ENCODE results near the gene ACAP3.

Gene ACAP3

DNA sequence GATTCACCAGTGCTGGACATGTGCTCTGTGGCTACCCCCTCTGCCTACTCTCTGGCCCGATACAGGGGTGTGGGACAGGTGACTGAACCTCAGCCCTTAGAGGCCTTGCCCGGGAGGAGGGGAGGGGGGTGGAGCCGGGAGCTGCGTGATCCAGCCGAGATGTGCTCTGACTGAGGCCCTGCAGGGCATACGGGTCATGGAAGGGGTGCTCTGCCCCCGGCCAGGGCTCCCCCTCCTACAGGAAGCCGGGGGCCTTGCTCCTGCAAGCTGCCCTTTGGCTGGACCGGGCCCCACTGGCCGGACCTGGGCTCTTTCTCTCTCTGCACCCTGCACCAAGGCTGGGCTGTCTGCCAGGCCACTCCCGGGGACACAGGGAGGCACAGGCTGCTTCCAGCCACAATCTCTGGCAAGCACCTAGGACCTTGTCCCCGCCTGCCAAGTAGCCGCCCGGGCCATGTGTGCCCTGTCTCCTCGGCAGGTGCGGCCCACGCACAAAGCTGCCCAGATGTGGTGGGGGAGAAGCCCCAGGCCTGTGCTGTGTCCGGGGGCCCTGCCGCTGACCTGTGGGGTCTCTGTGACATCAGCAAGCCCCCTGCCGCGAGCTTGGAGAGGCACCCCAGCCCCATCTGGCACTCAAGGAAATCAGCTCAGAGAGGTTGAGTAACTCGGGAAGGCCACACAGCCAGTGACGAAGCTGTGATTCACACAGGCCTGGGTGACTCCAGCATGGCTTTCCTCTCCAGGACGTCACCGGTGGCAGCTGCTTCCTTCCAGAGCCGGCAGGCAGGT, 26.0 kb downstream of the ACAP3 start:
- Histone ChIP-seq H3K4me2 (ENCODE audit: low read depth, low read length) (no peak overlapping the region), H3K4me1 (ENCODE audit: low read length) (no peaks in the 10 kb centered on the region), H2AFZ (ENCODE audit: low read length) (no peak overlapping the region), H3K9me3 (replicated peaks; ENCODE audit: insufficient read depth, low read length) (no peaks in the 10 kb centered on the region), H3F3A (ENCODE audit: insufficient read depth, low read length) (no peaks in the 10 kb centered on the region), H3K27ac (ENCODE audit: low read length) (no peak overlapping the region), H3K27me3 (replicated peaks; ENCODE audit: insufficient read depth, low read length) (peaks cover 53% of the 10 kb centered on the region), H3K4me3 (ENCODE audit: low read length) (no peak overlapping the region), H3K79me2 (ENCODE audit: low read length) (no peaks in the 10 kb centered on the region), H3K9ac (ENCODE audit: low read length) (no peak overlapping the region), H3K36me3 (replicated peaks; ENCODE audit: insufficient read depth, low read length) (no peaks in the 10 kb centered on the region), H4K20me1 (ENCODE audit: insufficient read depth, low read length) (no peaks in the 10 kb centered on the region), H3K9me2 (replicated peaks; ENCODE audit: insufficient read depth, low read length) (no peaks in the 10 kb centered on the region)
- TF ChIP-seq, protein P1, sequence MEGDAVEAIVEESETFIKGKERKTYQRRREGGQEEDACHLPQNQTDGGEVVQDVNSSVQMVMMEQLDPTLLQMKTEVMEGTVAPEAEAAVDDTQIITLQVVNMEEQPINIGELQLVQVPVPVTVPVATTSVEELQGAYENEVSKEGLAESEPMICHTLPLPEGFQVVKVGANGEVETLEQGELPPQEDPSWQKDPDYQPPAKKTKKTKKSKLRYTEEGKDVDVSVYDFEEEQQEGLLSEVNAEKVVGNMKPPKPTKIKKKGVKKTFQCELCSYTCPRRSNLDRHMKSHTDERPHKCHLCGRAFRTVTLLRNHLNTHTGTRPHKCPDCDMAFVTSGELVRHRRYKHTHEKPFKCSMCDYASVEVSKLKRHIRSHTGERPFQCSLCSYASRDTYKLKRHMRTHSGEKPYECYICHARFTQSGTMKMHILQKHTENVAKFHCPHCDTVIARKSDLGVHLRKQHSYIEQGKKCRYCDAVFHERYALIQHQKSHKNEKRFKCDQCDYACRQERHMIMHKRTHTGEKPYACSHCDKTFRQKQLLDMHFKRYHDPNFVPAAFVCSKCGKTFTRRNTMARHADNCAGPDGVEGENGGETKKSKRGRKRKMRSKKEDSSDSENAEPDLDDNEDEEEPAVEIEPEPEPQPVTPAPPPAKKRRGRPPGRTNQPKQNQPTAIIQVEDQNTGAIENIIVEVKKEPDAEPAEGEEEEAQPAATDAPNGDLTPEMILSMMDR (IDR thresholded peaks at IDR 0.05; ENCODE audit: low read length), result no peak
- no peak for DNase-seq

- Histone ChIP-seq H3K9me3 (replicated peaks; ENCODE audit: insufficient read depth, low read length) (no peaks in the 10 kb centered on the region), H3K79me2 (ENCODE audit: low read length) (no peaks in the 10 kb centered on the region), H4K20me1 (ENCODE audit: insufficient read depth, low read length) (no peaks in the 10 kb centered on the region), H3K4me3 (ENCODE audit: low read length) (no peak overlapping the region), H3K9me2 (replicated peaks; ENCODE audit: insufficient read depth, low read length) (no peaks in the 10 kb centered on the region), H3K4me2 (ENCODE audit: low read depth, low read length) (no peak overlapping the region), H3K27ac (ENCODE audit: low read length) (no peak overlapping the region), H3K9ac (ENCODE audit: low read length) (no peak overlapping the region), H2AFZ (ENCODE audit: low read length) (no peak overlapping the region), H3F3A (ENCODE audit: insufficient read depth, low read length) (no peaks in the 10 kb centered on the region), H3K4me1 (ENCODE audit: low read length) (no peaks in the 10 kb centered on the region), H3K27me3 (replicated peaks; ENCODE audit: insufficient read depth, low read length) (peaks cover 45% of the 10 kb centered on the region), H3K36me3 (replicated peaks; ENCODE audit: insufficient read depth, low read length) (no peaks in the 10 kb centered on the region)
- TF ChIP-seq EZH2 (optimal IDR thresholded peaks at IDR 0.05; ENCODE audit: low read depth, low read length), result no peak
- no peak for TF ChIP-seq EZH2phosphoT487 (IDR thresholded peaks at IDR 0.05; ENCODE audit: low read length)
- TF ChIP-seq, protein P1 (IDR thresholded peaks at IDR 0.05; ENCODE audit: low read length), result no peak
- DNase-seq, result no peak
These were observed 26.8 kb downstream of the ACAP3 start for GRCh38 chr1:1280782-1281481.

DNA sequence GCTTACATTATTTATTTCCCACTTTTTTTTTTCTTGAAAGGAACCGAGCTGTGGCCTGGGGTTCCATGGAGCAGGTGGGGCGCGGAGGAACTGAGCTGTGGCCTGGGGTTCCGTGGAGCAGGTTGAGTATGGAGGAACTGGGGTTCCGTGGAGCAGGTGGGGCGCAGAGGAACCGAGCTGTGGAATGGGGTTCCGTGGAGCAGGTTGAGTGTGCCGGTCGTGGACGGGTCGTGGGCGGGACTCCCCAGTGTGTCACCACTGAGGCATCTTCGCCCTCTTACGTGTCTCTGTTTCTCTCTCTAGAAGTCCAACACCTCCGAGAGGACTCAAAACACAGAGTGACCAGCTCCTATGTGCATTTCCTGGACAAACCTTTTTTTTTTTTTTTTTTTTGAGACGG, 28.7 kb downstream of the ACAP3 start:
- no peaks in the 10 kb centered on the region for H3K79me2 ChIP-seq (ENCODE audit: low read length)

More for the DNA sequence above, 28.7 kb downstream of the ACAP3 start:
- H2AFZ ChIP-seq (ENCODE audit: low read length), result no peak overlapping the region
- TF ChIP-seq, protein P1 (IDR thresholded peaks at IDR 0.05; ENCODE audit: low read length), result no peak
- TF ChIP-seq EZH2phosphoT487 (IDR thresholded peaks at IDR 0.05; ENCODE audit: low read length), result no peak
- no peak for TF ChIP-seq EZH2 (optimal IDR thresholded peaks at IDR 0.05; ENCODE audit: low read depth, low read length)
- no peaks in the 10 kb centered on the region for H3K9me3 ChIP-seq (replicated peaks; ENCODE audit: insufficient read depth, low read length)
- no peak overlapping the region for H3K9ac ChIP-seq (ENCODE audit: low read length)
- no peak overlapping the region for H3K27ac ChIP-seq (ENCODE audit: low read length)
- H3F3A ChIP-seq (ENCODE audit: insufficient read depth, low read length), result no peaks in the 10 kb centered on the region
- no peaks in the 10 kb centered on the region for H3K4me1 ChIP-seq (ENCODE audit: low read length)
- H3K4me2 ChIP-seq (ENCODE audit: low read depth, low read length), result no peak overlapping the region
- no peaks in the 10 kb centered on the region for H4K20me1 ChIP-seq (ENCODE audit: insufficient read depth, low read length)
- H3K4me3 ChIP-seq (ENCODE audit: low read length), result no peak overlapping the region
- peaks cover 37% of the 10 kb centered on the region for H3K27me3 ChIP-seq (replicated peaks; ENCODE audit: insufficient read depth, low read length)
- DNase-seq, result no peak
- no peaks in the 10 kb centered on the region for H3K9me2 ChIP-seq (replicated peaks; ENCODE audit: insufficient read depth, low read length)
- H3K36me3 ChIP-seq (replicated peaks; ENCODE audit: insufficient read depth, low read length), result no peaks in the 10 kb centered on the region

Data from MM.1S (cell line).